OCI-LY3 (cell line): ENCODE measurements around the gene TBC1D1.

Experiments used
- CTCF ChIP-seq: fragments of 200-600, 300-600 bp; sonication (generic); IDR thresholded peaks from 2 replicates; pipeline ENCODE4 v1.5.1; 2014; ENCODE audit warnings: antibody characterized with exemption, low read length, low read depth
- EZH2phosphoT487 ChIP-seq: fragments of 200-600 bp; shearing (Covaris generic); IDR thresholded peaks from 2 replicates; pipeline ENCODE4 v1.6.1; 2018; ENCODE audit warnings: antibody characterized with exemption, mixed run types, low read depth

DNA sequence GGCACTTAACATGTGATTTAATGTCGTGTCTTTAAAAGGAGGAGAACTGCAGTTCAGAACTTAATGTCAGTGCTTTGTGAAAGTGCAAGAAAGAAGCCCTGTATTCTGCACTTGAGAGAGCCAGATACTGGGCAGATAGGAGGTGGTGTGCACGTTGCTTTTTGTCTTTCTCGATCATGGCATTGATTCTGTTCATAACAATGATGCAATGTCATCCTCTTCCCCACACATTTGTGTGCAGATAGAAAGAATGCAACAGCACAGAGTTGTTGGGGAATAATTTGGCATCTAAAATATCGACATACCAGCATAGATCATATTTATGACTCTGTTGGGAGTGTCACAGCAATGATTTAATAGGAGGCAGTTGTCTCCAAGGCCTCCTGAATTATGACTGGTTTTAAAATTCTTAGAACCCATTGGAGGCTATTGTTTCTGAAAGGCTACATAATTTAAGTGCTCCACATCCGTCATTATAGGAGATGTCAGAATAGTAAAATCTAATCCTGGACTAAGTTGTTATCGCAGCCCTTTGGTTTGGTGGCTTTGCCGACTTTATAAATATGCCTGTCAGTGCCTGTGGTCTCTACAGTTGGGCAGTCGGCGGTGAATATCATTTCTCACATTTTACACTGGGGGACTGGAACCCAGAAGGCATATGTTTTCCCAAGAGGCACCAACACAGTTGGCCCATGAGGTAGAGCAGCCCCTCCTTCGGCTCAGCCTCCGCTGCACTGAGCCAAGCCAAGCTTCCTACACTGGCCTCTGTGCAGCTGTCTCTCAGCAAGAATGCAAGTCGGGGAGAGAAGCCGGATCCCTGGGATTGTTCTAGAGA, 194.2 kb downstream of the TBC1D1 start:
- TF ChIP-seq CTCF (no peak), EZH2phosphoT487 (no peak)
